Neural cell (in vitro differentiated cells): Measurements from ENCODE around the gene MAPK10. TPM values are rescaled to one million over a fixed set of nuclear protein-coding genes. Genes with fewer than 3 reads are reported as not detected.

Experiments
- H2AFZ ChIP-seq: fragments of 200-600, 300-800 bp; sonication (generic), shearing (Covaris generic); 2 replicates; pipeline ENCODE4 v1.6.0; 2014; ENCODE audit warnings: low read depth, mild to moderate bottlenecking, antibody characterized with exemption, low read length, moderate library complexity
- H3F3A ChIP-seq: fragments of 200-600 bp; shearing (Covaris generic); 2 replicates; pipeline ENCODE4 v1.6.1; 2016; ENCODE audit warnings: mild to moderate bottlenecking, moderate library complexity, mixed read lengths, antibody characterized with exemption, low read length; ENCODE audit not compliant: insufficient read depth, poor library complexity, severe bottlenecking
- H3K27ac ChIP-seq: fragments of 200-600, 300-800 bp; sonication (generic), shearing (Covaris generic); 2 replicates; pipeline ENCODE4 v1.5.1; 2014; ENCODE audit warnings: mild to moderate bottlenecking, low read length, moderate library complexity
- H3K27me3 ChIP-seq: fragments of 300-800, 200-600 bp; sonication (generic), shearing (Covaris generic); 2 replicates; pipeline ENCODE4 v1.6.0; 2014; ENCODE audit warnings: mild to moderate bottlenecking, low read depth, low read length, moderate library complexity; ENCODE audit not compliant: insufficient read depth
- H3K36me3 ChIP-seq: fragments of 300-800, 200-600 bp; sonication (generic), shearing (Covaris generic); 2 replicates; pipeline ENCODE4 v1.5.1; 2014; ENCODE audit warnings: mild to moderate bottlenecking, antibody characterized with exemption, low read length, moderate library complexity; ENCODE audit not compliant: insufficient read depth
- H3K4me2 ChIP-seq: fragments of 300-800, 200-600 bp; sonication (generic), shearing (Covaris generic); 2 replicates; pipeline ENCODE4 v1.6.0; 2014; ENCODE audit warnings: mild to moderate bottlenecking, low read length
- H3K4me3 ChIP-seq: fragments of 300-800, 200-600 bp; sonication (generic), shearing (Covaris generic); 2 replicates; pipeline ENCODE4 v1.5.1; 2014; ENCODE audit warnings: mild to moderate bottlenecking, low read length, moderate library complexity
- H3K79me2 ChIP-seq: fragments of 200-600 bp; shearing (Covaris generic); replicated peaks from 2 replicates; pipeline ENCODE4 v1.6.0; 2014; ENCODE audit warnings: mild to moderate bottlenecking, low read length, moderate library complexity; ENCODE audit not compliant: insufficient read depth
- H3K9ac ChIP-seq: fragments of 300-800, 200-600 bp; sonication (generic), shearing (Covaris generic); 2 replicates; pipeline ENCODE4 v1.6.1; 2016; ENCODE audit warnings: mild to moderate bottlenecking, low read length, mixed read lengths
- H3K9me2 ChIP-seq: fragments of 200-600 bp; shearing (Covaris generic); 2 replicates; pipeline ENCODE4 v1.6.1; 2016; ENCODE audit warnings: mild to moderate bottlenecking, low read length, mixed read lengths; ENCODE audit not compliant: insufficient read depth
- H3K9me3 ChIP-seq: fragments of 200-600, 300-800 bp; sonication (generic), shearing (Covaris generic); 2 replicates; pipeline ENCODE4 v1.6.1; 2016; ENCODE audit warnings: mild to moderate bottlenecking, mixed run types, low read length, moderate library complexity, mixed read lengths
- H4K20me1 ChIP-seq: fragments of 200-600 bp; shearing (Covaris generic); 2 replicates; pipeline ENCODE4 v1.6.1; 2016; ENCODE audit warnings: mild to moderate bottlenecking, mixed run types; ENCODE audit not compliant: insufficient read depth
- CTCF ChIP-seq: fragments of 450-650 bp; IDR thresholded peaks from 2 replicates; pipeline ENCODE4 v1.5.1; 2014; ENCODE audit warnings: antibody characterized with exemption, mild to moderate bottlenecking, moderate library complexity; ENCODE audit not compliant: poor library complexity, severe bottlenecking
- EP300 ChIP-seq: fragments of 450-650 bp; conservative IDR thresholded peaks from 2 replicates; pipeline ENCODE4 v1.6.1; 2014; ENCODE audit warnings: antibody characterized with exemption, mild to moderate bottlenecking, moderate library complexity; ENCODE audit not compliant: poor library complexity, severe bottlenecking
- EZH2 ChIP-seq: fragments of 200-600, 300-800 bp; shearing (Covaris generic), sonication (generic); IDR thresholded peaks from 2 replicates; pipeline ENCODE4 v1.6.1; 2014; ENCODE audit warnings: antibody characterized with exemption, low read length, borderline replicate concordance, mild to moderate bottlenecking; ENCODE audit not compliant: insufficient read depth, poor library complexity, severe bottlenecking
- MXI1 ChIP-seq: fragments of 450-650 bp; conservative IDR thresholded peaks from 2 replicates; pipeline ENCODE4 v1.6.1; 2014; ENCODE audit warnings: antibody characterized with exemption, mild to moderate bottlenecking; ENCODE audit not compliant: poor library complexity, severe bottlenecking
- POLR2AphosphoS5 ChIP-seq: IDR thresholded peaks from 2 replicates; pipeline ENCODE4 v1.6.1; 2012
- RAD21 ChIP-seq: fragments of 450-650 bp; conservative IDR thresholded peaks from 2 replicates; pipeline ENCODE4 v1.6.1; 2014; ENCODE audit warnings: antibody characterized with exemption, mild to moderate bottlenecking, moderate library complexity
- REST ChIP-seq: IDR thresholded peaks from 2 replicates; pipeline ENCODE4 v1.6.1; 2012; ENCODE audit warnings: borderline replicate concordance
- SMC3 ChIP-seq: fragments of 450-650 bp; conservative IDR thresholded peaks from 2 replicates; pipeline ENCODE4 v1.6.1; 2014; ENCODE audit warnings: antibody characterized with exemption, mild to moderate bottlenecking, moderate library complexity; ENCODE audit not compliant: poor library complexity
- TAF1 ChIP-seq: IDR thresholded peaks from 2 replicates; pipeline ENCODE4 v1.6.1; 2012; ENCODE audit warnings: low read depth
- polyA minus RNA-seq: library from RNA; depleted of rRNA, polyadenylated mRNA; stranded (reverse); fragments of >200 nt; gene quantifications from 2 replicates; pipeline ENCODE4 v1.2.3, GENCODE V29; 2014
- polyA plus RNA-seq: library from polyadenylated mRNA; depleted of rRNA; stranded (reverse); fragments of >200 nt; gene quantifications from 2 replicates; pipeline ENCODE4 v1.2.3, GENCODE V29; 2014

Gene MAPK10
- polyA plus RNA-seq (91.9 and 147 TPM in 2 replicates), polyA minus RNA-seq (414 and 577 TPM in 2 replicates)

- peak within 1 kb of the TSS; percentile 93 for H3K4me2 ChIP-seq
- no peaks in the 10 kb centered on the region for H4K20me1 ChIP-seq
- peak within 1 kb of the TSS; percentile 92 for H3K9ac ChIP-seq
- H3K27me3 ChIP-seq = no peaks in the 10 kb centered on the region
- H3F3A ChIP-seq = peaks cover 10% of the 10 kb centered on the region
- no peaks in the 10 kb centered on the region for H3K36me3 ChIP-seq
- H3K9me3 ChIP-seq = no peaks in the 10 kb centered on the region
- H3K79me2 ChIP-seq = peaks cover 48% of the 10 kb centered on the region
- TF ChIP-seq MXI1 (peak; percentile 71), POLR2AphosphoS5 (peak; percentile 96), EP300 (peak; percentile 85), TAF1 (peak; percentile 94), RAD21 (peak; percentile 52), SMC3 (peak; percentile 60), REST (peak; percentile 90), EZH2 (no peak), CTCF (no peak)
- H2AFZ ChIP-seq = peak within 1 kb of the TSS; percentile 86
- H3K9me2 ChIP-seq = no peaks in the 10 kb centered on the region
- H3K4me3 ChIP-seq = peak within 1 kb of the TSS; percentile 74
- H3K27ac ChIP-seq = peak within 1 kb of the TSS; percentile 99
Observed at GRCh38 chr4:86359944-86360478, at the start of gene MAPK10. MAPK10 (minus strand) TSS chr4:86360053.

GRCh38 chr4:86403575-86403974, 43.7 kb upstream of the MAPK10 start:
- Histone ChIP-seq H4K20me1 (no peaks in the 10 kb centered on the region), H3K4me3 (no peak overlapping the region), H3K9me3 (no peaks in the 10 kb centered on the region), H3K27ac (no peak overlapping the region), H3K79me2 (no peaks in the 10 kb centered on the region), H3K9me2 (no peaks in the 10 kb centered on the region), H3K4me2 (no peak overlapping the region), H2AFZ (no peak overlapping the region), H3K27me3 (no peaks in the 10 kb centered on the region), H3K36me3 (no peaks in the 10 kb centered on the region), H3F3A (no peaks in the 10 kb centered on the region), H3K9ac (no peak overlapping the region)
- TF ChIP-seq EZH2 (no peak), MXI1 (no peak), CTCF (no peak), RAD21 (no peak), TAF1 (no peak), POLR2AphosphoS5 (no peak), SMC3 (no peak), REST (no peak), EP300 (no peak)
